ENCODE measurements around the gene CD81.
A peak's percentile ranks its signal among the peaks of the same experiment; 100 is the strongest.

The CD81 gene

GRCh38 chr11:2377511-2378443 is 667 bp downstream of the CD81 start:
- peak; percentile 42 for DNase-seq

GRCh38 chr11:2378527-2379210 is 1.6 kb downstream of the CD81 start:
- DNase-seq, result no peak

GRCh38 chr11:2379466-2380174 is 2.5 kb downstream of the CD81 start:
- DNase-seq, result no peak

- DNase-seq, result no peak
These were observed 3.3 kb downstream of the CD81 start for GRCh38 chr11:2380396-2380795.

- DNase-seq, result no peak
These were observed 3.8 kb downstream of the CD81 start for GRCh38 chr11:2380807-2381350.

- DNase-seq, result no peak
These were observed 4.5 kb downstream of the CD81 start for GRCh38 chr11:2381494-2382128.

- DNase-seq, result no peak
These were observed 5.0 kb downstream of the CD81 start for GRCh38 chr11:2382129-2382517.

- no peak for DNase-seq
These were observed 6.1 kb downstream of the CD81 start for GRCh38 chr11:2382936-2383851.

- DNase-seq, result no peak
These were observed 7.0 kb downstream of the CD81 start for GRCh38 chr11:2383852-2384804.

- no peak for DNase-seq
These were observed 8.3 kb downstream of the CD81 start for GRCh38 chr11:2385156-2386151.

GRCh38 chr11:2386591-2386990 is 9.5 kb downstream of the CD81 start:
- no peak for DNase-seq

GRCh38 chr11:2387266-2387987 is 10.3 kb downstream of the CD81 start:
- DNase-seq, result peak; percentile 53

- no peak for DNase-seq
These were observed 11.6 kb downstream of the CD81 start for GRCh38 chr11:2388431-2389376.

GRCh38 chr11:2389377-2390026 is 12.4 kb downstream of the CD81 start:
- DNase-seq, result no peak

GRCh38 chr11:2390091-2390724 is 13.1 kb downstream of the CD81 start:
- no peak for DNase-seq

- DNase-seq, result no peak
These were observed 13.6 kb downstream of the CD81 start for GRCh38 chr11:2390725-2391151.
